NCI-H748 (cell line): ENCODE results near the gene LRIG1.

Experiments used
- DNase-seq: peaks from one replicate; lab custom pipeline; 2025; ENCODE audit not compliant: unreplicated experiment; lab: John Stamatoyannopoulos, UW

LRIG1 gene

GRCh38 chr3:66444146-66444644 lies 56.6 kb downstream of the LRIG1 start:
- DNase-seq: no peak

GRCh38 chr3:66443118-66443803 lies 57.6 kb downstream of the LRIG1 start:
- no peak for DNase-seq

- peak; percentile 73 for DNase-seq
Measured at GRCh38 chr3:66442254-66443117, 58.3 kb downstream of the LRIG1 start.

GRCh38 chr3:66441692-66442091 lies 59.1 kb downstream of the LRIG1 start:
- DNase-seq: no peak

- no peak for DNase-seq
Measured at GRCh38 chr3:66441129-66441528, 59.7 kb downstream of the LRIG1 start.

GRCh38 chr3:66439666-66440344 lies 61.0 kb downstream of the LRIG1 start:
- peak; percentile 80 for DNase-seq

GRCh38 chr3:66438046-66438445 lies 62.8 kb downstream of the LRIG1 start:
- no peak for DNase-seq

GRCh38 chr3:66437341-66437929 lies 63.4 kb downstream of the LRIG1 start:
- peak; percentile 3 for DNase-seq

GRCh38 chr3:66435989-66436388 lies 64.8 kb downstream of the LRIG1 start:
- DNase-seq: no peak

GRCh38 chr3:66434726-66435125 lies 66.1 kb downstream of the LRIG1 start:
- no peak for DNase-seq

GRCh38 chr3:66433522-66433782 lies 67.4 kb downstream of the LRIG1 start:
- DNase-seq: no peak

- DNase-seq: no peak
Measured at GRCh38 chr3:66432767-66433521, 67.9 kb downstream of the LRIG1 start.

- DNase-seq: no peak
Measured at GRCh38 chr3:66432041-66432766, 68.6 kb downstream of the LRIG1 start.

- DNase-seq: no peak
Measured at GRCh38 chr3:66431494-66431893, 69.3 kb downstream of the LRIG1 start.

- no peak for DNase-seq
Measured at GRCh38 chr3:66430876-66431275, 69.9 kb downstream of the LRIG1 start.

- DNase-seq: peak; percentile 89
Measured at GRCh38 chr3:66428733-66429132, 72.1 kb downstream of the LRIG1 start.

GRCh38 chr3:66427951-66428474 lies 72.8 kb downstream of the LRIG1 start:
- DNase-seq: no peak

GRCh38 chr3:66427352-66427751 lies 73.5 kb downstream of the LRIG1 start:
- DNase-seq: no peak

GRCh38 chr3:66426135-66426534 lies 74.7 kb downstream of the LRIG1 start:
- DNase-seq: no peak

GRCh38 chr3:66425576-66426114 lies 75.2 kb downstream of the LRIG1 start:
- no peak for DNase-seq
